Measurements from ENCODE around the gene S100A12.

The S100A12 gene

DNA sequence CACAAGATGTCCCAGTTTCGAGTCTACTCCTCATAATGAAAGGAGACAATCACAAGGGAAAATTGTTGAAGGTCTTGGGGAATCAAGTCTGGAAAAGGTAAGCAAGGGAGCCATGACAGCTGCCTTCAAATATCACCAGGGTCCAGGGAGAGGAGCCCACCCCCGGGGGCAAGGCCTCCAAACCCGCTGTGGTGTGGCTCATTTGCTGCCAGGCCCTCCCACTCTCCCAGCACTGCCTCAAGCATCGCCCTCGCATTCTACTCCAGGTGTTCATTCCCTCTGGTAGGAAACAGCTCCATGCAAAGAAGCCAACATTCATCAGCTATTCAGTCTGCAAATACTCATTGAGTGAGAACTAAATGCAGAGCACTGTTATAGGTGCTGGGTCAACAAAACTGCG is 9.2 kb downstream of the S100A12 start:
- Histone ChIP-seq H3K27ac (ENCODE audit: low read length) (no peak overlapping the region), H3K27me3 (ENCODE audit: control insufficient read depth, insufficient read depth, low read length) (no peaks in the 10 kb centered on the region)

DNA sequence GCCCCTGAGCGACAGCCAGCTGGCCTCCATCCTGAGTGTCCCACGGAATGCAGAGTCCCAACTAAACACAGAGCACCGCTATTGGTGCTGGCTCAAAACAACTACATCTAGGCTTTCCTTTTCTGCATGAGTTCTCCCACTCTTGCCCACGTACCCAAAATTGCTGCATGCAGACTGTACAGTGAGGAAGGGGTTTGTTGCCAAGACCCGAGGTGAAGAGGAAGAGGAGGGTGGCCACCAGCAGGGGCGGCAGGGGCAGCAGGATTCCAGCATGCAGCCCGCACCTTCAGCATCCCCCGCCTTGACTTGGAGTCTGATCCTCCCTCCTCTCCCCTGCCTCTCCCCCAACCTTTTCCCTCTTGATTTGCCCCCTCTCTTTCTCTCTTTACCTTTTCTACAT is 9.7 kb downstream of the S100A12 start:
- Histone ChIP-seq H3K4me1 (ENCODE audit: control insufficient read depth, insufficient read depth, low read length) (no peaks in the 10 kb centered on the region), H3K36me3 (ENCODE audit: control insufficient read depth, insufficient read depth, low read length) (no peaks in the 10 kb centered on the region), H3K27me3 (ENCODE audit: control insufficient read depth, insufficient read depth, low read length) (no peaks in the 10 kb centered on the region), H3K4me3 (ENCODE audit: low read length) (no peak overlapping the region), H3K9me3 (ENCODE audit: control insufficient read depth, insufficient read depth, low read length) (no peaks in the 10 kb centered on the region), H3K27ac (ENCODE audit: low read length) (no peak overlapping the region)
- no CpG with 5 or more reads among the region's 8 CpGs for WGBS (ENCODE audit: insufficient coverage, insufficient read length)
- no peak for DNase-seq (ENCODE audit: low read depth, low spot score)

More for the DNA sequence above, 9.2 kb downstream of the S100A12 start:
- no peaks in the 10 kb centered on the region for H3K9me3 ChIP-seq (ENCODE audit: control insufficient read depth, insufficient read depth, low read length)
- H3K4me3 ChIP-seq (ENCODE audit: low read length) = no peak overlapping the region
- H3K4me1 ChIP-seq (ENCODE audit: control insufficient read depth, insufficient read depth, low read length) = no peaks in the 10 kb centered on the region
- no peak for DNase-seq (ENCODE audit: low read depth, low spot score)
- H3K36me3 ChIP-seq (ENCODE audit: control insufficient read depth, insufficient read depth, low read length) = no peaks in the 10 kb centered on the region
- WGBS (ENCODE audit: insufficient coverage, insufficient read length) = no CpG with 5 or more reads among the region's 6 CpGs

GRCh38 chr1:153364766-153365666 is 10.4 kb downstream of the S100A12 start:
- H3K27ac ChIP-seq (ENCODE audit: low read length) = no peak overlapping the region
- no peaks in the 10 kb centered on the region for H3K9me3 ChIP-seq (ENCODE audit: control insufficient read depth, insufficient read depth, low read length)
- H3K36me3 ChIP-seq (ENCODE audit: control insufficient read depth, insufficient read depth, low read length) = no peaks in the 10 kb centered on the region
- no peaks in the 10 kb centered on the region for H3K27me3 ChIP-seq (ENCODE audit: control insufficient read depth, insufficient read depth, low read length)
- no peak for DNase-seq (ENCODE audit: low read depth, low spot score)
- no peak overlapping the region for H3K4me3 ChIP-seq (ENCODE audit: low read length)
- no CpG with 5 or more reads among the region's 12 CpGs for WGBS (ENCODE audit: insufficient coverage, insufficient read length)
- no peaks in the 10 kb centered on the region for H3K4me1 ChIP-seq (ENCODE audit: control insufficient read depth, insufficient read depth, low read length)

GRCh38 chr1:153364156-153364555 is 11.3 kb downstream of the S100A12 start:
- Histone ChIP-seq H3K4me1 (ENCODE audit: control insufficient read depth, insufficient read depth, low read length) (no peaks in the 10 kb centered on the region), H3K9me3 (ENCODE audit: control insufficient read depth, insufficient read depth, low read length) (no peaks in the 10 kb centered on the region), H3K4me3 (ENCODE audit: low read length) (no peak overlapping the region), H3K27me3 (ENCODE audit: control insufficient read depth, insufficient read depth, low read length) (no peaks in the 10 kb centered on the region), H3K27ac (ENCODE audit: low read length) (no peak overlapping the region), H3K36me3 (ENCODE audit: control insufficient read depth, insufficient read depth, low read length) (no peaks in the 10 kb centered on the region)
- DNase-seq (ENCODE audit: low read depth, low spot score) = no peak

DNA sequence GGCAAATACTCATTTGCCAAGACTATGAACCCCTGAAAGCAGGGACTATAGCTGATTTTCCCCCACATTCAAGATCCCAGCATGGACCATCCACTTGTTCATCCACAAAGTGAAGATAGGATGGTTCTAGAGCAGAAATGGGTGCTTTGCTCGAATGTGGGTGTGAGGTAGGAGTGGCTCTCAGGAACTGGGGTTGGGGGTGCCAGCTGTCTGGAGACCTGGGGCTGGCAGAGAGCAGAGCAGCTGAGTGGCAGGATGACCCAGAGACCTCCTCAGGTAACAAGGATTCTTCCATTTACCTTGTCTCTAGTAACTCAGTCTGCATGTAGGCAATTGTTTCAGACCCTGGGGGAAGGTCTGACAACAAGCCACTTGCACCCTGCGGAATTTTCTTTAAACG is 11.8 kb downstream of the S100A12 start:
- no CpG with 5 or more reads among the region's 3 CpGs for WGBS (ENCODE audit: insufficient coverage, insufficient read length)
- no peak overlapping the region for H3K27ac ChIP-seq (ENCODE audit: low read length)
- H3K27me3 ChIP-seq (ENCODE audit: control insufficient read depth, insufficient read depth, low read length) = no peaks in the 10 kb centered on the region
- no peaks in the 10 kb centered on the region for H3K4me1 ChIP-seq (ENCODE audit: control insufficient read depth, insufficient read depth, low read length)
- H3K36me3 ChIP-seq (ENCODE audit: control insufficient read depth, insufficient read depth, low read length) = no peaks in the 10 kb centered on the region
- no peak for DNase-seq (ENCODE audit: low read depth, low spot score)
- no peaks in the 10 kb centered on the region for H3K9me3 ChIP-seq (ENCODE audit: control insufficient read depth, insufficient read depth, low read length)
- H3K4me3 ChIP-seq (ENCODE audit: low read length) = no peak overlapping the region

DNA sequence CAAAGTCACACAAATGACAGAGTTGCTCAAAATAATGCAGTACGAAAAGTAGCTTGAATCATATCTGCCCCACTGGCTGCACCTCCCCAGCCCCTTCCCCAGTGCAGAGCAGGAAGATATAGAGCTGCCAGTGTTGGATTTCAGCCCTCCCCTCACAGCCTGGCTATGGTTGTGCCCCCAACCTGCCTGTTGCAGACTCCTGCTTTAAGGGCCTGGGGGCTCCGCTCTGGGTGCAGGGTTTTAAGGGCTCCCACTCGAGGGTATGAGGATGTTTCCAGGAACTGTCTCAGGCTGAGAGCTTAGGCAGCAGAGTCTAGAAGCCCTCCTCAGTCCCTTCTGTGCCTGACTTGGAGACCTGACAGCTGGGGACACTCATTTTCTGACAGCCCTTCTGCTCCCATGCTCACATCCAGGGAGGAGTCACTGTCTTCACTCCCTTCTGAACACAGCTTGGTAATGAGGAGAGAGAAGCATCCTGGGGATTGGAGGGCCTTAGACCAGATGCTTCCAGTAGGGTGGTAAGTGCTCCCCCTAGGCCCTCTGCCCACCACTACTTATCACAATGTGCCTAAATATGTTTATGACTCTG is 13.1 kb downstream of the S100A12 start:
- no peaks in the 10 kb centered on the region for H3K36me3 ChIP-seq (ENCODE audit: control insufficient read depth, insufficient read depth, low read length)
- H3K9me3 ChIP-seq (ENCODE audit: control insufficient read depth, insufficient read depth, low read length) = no peaks in the 10 kb centered on the region
- H3K4me1 ChIP-seq (ENCODE audit: control insufficient read depth, insufficient read depth, low read length) = no peaks in the 10 kb centered on the region
- WGBS (ENCODE audit: insufficient coverage, insufficient read length) = no CpG with 5 or more reads among the region's 3 CpGs
- no peak overlapping the region for H3K27ac ChIP-seq (ENCODE audit: low read length)
- DNase-seq (ENCODE audit: low read depth, low spot score) = no peak
- H3K4me3 ChIP-seq (ENCODE audit: low read length) = no peak overlapping the region
- no peaks in the 10 kb centered on the region for H3K27me3 ChIP-seq (ENCODE audit: control insufficient read depth, insufficient read depth, low read length)

DNA sequence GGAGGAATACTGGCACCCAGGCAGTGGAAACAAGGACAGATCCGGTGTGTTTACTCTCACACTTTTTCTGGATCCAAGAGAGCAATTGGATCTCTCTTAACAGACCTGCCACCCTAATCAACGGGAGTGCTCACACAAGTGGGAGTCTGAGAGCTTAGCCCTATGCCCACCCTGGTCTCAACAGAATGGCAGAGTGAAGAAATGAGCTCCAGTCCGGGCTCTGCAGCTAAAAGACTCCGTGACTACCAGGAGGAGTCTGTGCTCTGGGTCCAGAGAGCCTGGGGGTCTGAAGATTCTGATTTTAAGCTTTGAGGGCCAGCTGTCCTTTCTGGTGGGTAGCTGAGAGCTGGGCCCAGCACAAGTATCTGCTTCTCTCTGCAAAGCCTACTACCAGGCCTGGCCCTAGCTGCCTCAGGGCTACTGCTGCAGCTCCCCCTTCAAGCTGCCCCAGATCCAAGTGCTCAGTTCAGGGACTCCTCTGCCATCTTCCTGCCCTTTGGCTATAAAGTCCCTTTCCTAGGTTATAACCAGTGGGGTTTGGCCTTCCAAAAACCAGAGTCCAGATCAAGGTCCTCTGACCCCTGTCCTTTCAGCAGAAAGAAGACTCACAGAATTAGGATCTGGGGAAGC is 13.8 kb downstream of the S100A12 start:
- DNase-seq (ENCODE audit: low read depth, low spot score) = no peak
- Histone ChIP-seq H3K9me3 (ENCODE audit: control insufficient read depth, insufficient read depth, low read length) (no peaks in the 10 kb centered on the region), H3K4me3 (ENCODE audit: low read length) (no peak overlapping the region), H3K36me3 (ENCODE audit: control insufficient read depth, insufficient read depth, low read length) (no peaks in the 10 kb centered on the region), H3K27ac (ENCODE audit: low read length) (no peak overlapping the region), H3K27me3 (ENCODE audit: control insufficient read depth, insufficient read depth, low read length) (no peaks in the 10 kb centered on the region), H3K4me1 (ENCODE audit: control insufficient read depth, insufficient read depth, low read length) (no peaks in the 10 kb centered on the region)
- WGBS (ENCODE audit: insufficient coverage, insufficient read length) = no CpG with 5 or more reads among the region's 4 CpGs

- no CpG with 5 or more reads among the region's 11 CpGs for WGBS (ENCODE audit: insufficient coverage, insufficient read length)
- Histone ChIP-seq H3K4me3 (ENCODE audit: low read length) (no peak overlapping the region), H3K27ac (ENCODE audit: low read length) (no peak overlapping the region)
Measured at GRCh38 chr1:153360592-153361479, 14.6 kb downstream of the S100A12 start.

DNA sequence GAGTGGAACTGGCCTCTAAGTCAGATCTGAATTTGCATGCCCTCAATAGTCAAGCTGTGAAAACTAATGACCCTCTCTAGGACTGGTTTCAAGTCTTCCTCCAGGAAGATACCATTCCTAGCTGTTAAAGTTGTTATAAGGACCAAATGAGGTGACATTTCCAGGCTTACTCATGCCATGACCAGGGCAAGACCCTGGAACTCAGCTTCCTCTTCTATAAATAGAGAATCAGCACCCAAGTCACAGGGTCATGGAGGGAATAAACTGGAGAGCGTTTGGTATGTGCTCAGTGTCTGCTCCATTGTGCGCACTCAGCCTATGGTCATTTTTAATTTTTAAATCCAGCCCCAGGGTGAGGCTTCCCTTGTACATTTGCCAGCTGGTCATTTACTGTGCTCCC is 15.2 kb downstream of the S100A12 start:
- no peak overlapping the region for H3K4me3 ChIP-seq (ENCODE audit: low read length)
- no peaks in the 10 kb centered on the region for H3K27me3 ChIP-seq (ENCODE audit: control insufficient read depth, insufficient read depth, low read length)
- DNase-seq (ENCODE audit: low read depth, low spot score) = no peak
- no peaks in the 10 kb centered on the region for H3K36me3 ChIP-seq (ENCODE audit: control insufficient read depth, insufficient read depth, low read length)
- H3K27ac ChIP-seq (ENCODE audit: low read length) = no peak overlapping the region
- H3K9me3 ChIP-seq (ENCODE audit: control insufficient read depth, insufficient read depth, low read length) = no peaks in the 10 kb centered on the region
- WGBS (ENCODE audit: insufficient coverage, insufficient read length) = no CpG with 5 or more reads among the region's 2 CpGs
- no peaks in the 10 kb centered on the region for H3K4me1 ChIP-seq (ENCODE audit: control insufficient read depth, insufficient read depth, low read length)

More at GRCh38 chr1:153360592-153361479, 14.6 kb downstream of the S100A12 start:
- Histone ChIP-seq H3K27me3 (ENCODE audit: control insufficient read depth, insufficient read depth, low read length) (no peaks in the 10 kb centered on the region), H3K4me1 (ENCODE audit: control insufficient read depth, insufficient read depth, low read length) (no peaks in the 10 kb centered on the region), H3K9me3 (ENCODE audit: control insufficient read depth, insufficient read depth, low read length) (no peaks in the 10 kb centered on the region), H3K36me3 (ENCODE audit: control insufficient read depth, insufficient read depth, low read length) (no peaks in the 10 kb centered on the region)
- DNase-seq (ENCODE audit: low read depth, low spot score) = no peak

DNA sequence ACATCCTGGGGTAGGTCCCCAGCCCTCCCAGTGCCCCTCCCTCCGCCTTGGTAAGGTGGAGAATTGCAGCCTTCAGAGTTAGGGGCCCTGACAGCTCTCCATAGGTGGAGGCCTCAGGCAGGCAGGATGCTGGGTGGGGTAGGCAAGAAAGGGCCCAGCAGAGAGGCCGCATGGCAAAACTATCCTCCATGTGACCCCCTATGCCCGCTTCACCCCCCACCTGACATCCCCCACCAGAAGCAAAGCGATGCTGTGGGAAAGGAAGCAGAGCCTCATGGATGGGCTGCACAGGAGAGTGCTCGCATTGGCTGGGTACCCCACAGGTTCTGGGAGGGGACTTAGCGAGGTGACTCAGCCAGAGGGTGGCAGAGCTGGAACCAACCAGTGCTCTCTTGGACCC is 16.2 kb downstream of the S100A12 start:
- no peak overlapping the region for H3K4me3 ChIP-seq (ENCODE audit: low read length)
- no peaks in the 10 kb centered on the region for H3K27me3 ChIP-seq (ENCODE audit: control insufficient read depth, insufficient read depth, low read length)
- no peaks in the 10 kb centered on the region for H3K9me3 ChIP-seq (ENCODE audit: control insufficient read depth, insufficient read depth, low read length)
- no peak overlapping the region for H3K27ac ChIP-seq (ENCODE audit: low read length)
- DNase-seq (ENCODE audit: low read depth, low spot score) = no peak
- no peaks in the 10 kb centered on the region for H3K4me1 ChIP-seq (ENCODE audit: control insufficient read depth, insufficient read depth, low read length)
- H3K36me3 ChIP-seq (ENCODE audit: control insufficient read depth, insufficient read depth, low read length) = no peaks in the 10 kb centered on the region
- WGBS (ENCODE audit: insufficient coverage, insufficient read length) = no CpG with 5 or more reads among the region's 6 CpGs

Measured in iPS DF 6.9 (cell line).